Stimulated activated CD4-positive, alpha-beta T cell treated with anti-CD3 and anti-CD28 coated beads, Interleukin-2, amount 100 ng/mL, for 48 hours (primary cell): ENCODE data around the gene COL2A1.

Source experiments
- DNase-seq, 2 donors: peaks; one replicate each; pipeline ENCODE4 v3.0.0-alpha.2; 2020

The COL2A1 gene

DNA sequence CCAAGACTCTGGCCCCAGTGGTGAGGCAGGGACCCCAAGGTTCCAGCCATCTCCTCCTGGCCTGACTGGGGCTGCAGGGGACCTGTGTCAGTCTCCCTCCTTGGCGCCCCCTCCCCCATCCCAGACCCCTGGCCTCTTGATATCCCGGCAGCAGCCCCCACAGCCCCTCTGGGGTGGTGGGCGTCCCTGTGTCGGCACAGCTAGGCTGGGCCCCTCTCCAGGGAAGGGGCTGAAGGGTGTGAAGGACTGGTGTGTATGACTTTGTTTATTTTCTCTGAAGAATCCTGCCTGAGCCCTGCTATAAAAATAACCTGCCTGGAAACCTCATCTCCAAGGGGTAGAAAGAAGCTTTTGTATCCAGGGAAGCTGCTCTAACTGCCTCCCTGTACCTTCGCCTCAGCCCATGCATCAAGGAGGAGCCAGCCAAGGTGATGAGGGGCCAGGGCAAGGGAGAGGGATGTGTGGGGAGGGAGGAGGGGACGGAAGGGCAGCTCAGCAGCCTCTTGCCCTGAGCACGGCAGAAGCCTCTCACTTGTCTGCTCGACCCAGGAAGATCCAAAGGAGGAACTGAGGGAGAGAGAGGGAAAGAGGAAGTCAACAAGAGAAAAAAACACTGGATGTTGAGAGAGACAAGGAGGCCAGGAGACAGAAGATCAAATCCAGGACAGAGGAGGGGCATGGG is 25.4 kb upstream of the COL2A1 start:
- no peak for DNase-seq

DNA sequence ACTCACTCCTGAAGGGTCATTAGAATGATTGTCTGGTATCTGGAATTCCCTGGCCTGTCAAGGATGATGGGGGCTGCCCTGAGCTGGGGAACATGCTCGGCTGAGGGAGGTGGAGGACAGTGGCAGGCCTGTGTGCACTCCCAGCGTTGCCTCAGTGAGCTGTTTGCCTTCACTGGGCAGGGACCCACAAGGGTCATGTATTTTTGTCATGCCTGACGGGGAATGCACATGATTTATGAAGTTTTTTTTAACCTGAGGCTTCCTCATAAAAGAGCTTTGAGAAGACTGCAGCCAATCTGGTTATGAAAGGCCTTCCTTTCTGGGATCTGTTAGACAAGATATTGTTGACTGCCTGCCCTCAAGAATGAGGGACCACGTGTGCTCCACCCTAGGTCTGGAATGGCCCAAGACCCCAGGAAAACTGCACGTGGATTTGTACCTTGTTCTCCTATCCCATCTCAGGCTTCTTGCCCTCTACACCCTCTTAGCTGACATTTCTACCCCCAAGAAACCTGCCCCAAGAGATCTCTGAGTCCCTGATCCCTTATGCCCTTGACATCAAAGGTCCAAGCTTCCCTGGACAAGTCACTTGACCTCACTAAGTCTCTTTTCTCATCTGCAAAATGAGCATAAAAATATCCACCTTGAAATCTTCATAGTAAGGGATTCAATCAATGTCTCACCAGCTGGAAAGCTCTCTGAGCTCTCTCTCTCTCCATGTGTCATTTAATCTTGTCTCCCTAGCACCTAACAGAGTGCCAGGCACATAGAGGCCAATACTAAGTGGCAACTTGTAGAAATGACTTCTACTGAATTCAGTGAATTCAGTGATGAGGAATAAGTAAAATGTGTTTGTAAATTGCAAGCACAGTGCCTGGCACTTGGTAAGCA is 24.5 kb upstream of the COL2A1 start:
- no peak for DNase-seq

DNA sequence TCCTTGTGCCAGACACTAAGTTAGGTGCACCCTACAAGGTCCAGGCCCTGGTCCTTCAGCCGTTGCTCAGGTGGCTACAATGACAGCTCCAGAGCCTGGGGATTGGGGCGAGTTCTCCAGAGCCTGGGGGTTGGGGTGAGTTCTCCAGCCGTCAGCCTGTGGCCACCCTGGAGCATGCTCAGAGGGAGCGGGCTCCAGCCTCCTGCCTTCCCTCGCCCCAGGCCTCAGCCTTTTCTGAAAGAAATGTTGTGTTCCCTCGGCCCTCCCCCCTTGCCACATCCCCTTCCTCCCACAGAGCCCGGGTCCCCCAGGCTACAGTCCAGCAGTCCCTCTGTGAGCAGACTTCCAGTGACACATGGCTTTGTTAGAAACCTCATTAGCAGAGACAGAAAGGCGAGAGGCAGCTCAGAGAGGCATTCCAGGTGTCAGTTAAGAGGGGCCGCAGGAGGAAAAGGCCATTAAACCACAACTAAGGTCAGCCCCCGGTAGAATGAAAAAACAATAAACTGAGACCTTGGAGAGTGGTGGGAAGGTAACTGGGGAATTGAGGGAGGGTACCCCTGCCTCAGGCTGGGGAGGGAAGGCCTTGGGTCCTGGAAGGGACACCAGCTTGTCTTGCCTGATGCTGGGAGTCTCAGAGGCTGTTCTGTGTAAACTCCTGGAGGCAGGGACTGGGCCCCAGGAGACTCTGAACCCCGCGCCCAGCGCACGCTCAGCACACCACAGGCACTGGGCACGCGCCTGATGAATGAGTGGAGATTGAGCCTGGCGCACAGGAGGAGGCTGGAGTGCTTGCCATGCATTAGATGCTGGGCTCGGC is 23.1 kb upstream of the COL2A1 start:
- no peak for DNase-seq

DNA sequence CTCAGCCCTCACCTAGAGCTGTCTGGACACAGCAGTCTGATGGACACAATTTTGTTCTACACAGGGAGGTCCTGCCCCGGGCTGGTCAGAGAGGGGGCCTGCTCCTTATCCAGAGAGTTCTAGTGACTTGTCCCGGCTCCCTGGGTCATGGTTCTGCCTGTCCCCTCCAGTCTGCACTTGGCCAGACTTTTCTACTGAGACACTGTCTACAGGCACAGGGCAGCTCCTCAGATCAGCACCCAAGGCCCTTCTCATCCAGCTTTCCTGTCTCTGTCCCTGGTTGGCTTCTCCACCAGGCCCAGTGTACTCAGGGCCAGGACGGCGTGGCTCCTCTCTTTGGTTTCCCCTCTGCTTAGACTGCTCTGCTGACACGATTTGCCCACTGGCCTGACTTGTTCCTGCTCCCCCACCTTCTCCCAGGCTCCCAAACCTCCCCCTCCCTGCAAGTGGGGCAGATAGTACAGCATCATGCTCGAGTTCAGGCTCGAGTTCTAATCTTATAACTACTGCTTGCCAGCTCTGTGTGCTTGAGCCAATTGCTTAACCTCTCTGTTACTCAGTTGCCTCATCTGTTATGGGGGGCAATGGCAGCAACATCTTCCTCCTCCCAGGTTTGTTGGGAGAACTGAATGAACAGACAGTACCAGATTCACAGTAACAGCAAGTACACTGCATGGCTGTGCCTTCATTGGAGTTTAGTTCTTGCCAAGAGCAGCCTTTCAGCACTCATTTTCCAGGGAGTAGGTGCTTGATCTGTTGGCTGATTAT is 22.0 kb upstream of the COL2A1 start:
- no peak for DNase-seq

DNA sequence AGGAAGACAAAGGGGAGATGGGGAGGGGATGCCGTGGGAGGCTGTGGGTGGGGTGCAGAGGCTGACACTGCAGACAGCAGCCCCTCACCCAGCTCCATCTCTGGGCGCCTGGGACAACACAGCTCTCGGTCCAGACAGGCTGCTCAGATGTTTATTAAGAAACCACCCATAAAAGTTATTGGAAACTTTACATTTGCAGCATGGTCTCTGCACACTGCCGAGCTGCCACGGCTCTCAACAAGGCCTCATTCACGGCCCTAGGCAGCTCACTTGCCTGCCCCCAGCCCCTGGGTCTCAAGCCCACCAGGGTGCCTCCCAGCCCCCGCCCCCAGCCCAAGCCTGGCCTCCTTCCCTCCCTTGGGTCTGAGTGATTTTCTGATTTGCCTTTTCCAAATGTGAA is 21.0 kb upstream of the COL2A1 start:
- DNase-seq: no peak

DNA sequence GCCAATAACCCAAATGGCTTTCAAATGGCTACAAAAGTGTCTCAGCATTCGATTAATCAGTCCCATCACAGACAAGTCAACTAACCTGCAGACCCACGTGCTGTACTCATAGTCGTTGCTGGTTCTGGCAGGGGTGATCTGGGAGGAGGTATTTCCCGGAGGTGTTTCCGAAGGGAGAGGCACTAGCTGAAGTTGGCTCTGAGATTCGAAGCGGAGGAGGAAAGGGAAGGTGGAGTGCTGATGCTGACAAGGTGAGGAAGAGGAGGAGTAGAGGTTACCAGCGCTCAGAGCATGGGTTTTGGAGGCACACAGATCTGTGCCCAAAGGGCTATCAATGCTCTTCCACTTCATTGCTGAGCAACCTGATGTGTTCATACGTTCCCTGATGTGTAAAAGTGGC is 20.5 kb upstream of the COL2A1 start:
- DNase-seq: no peak

DNA sequence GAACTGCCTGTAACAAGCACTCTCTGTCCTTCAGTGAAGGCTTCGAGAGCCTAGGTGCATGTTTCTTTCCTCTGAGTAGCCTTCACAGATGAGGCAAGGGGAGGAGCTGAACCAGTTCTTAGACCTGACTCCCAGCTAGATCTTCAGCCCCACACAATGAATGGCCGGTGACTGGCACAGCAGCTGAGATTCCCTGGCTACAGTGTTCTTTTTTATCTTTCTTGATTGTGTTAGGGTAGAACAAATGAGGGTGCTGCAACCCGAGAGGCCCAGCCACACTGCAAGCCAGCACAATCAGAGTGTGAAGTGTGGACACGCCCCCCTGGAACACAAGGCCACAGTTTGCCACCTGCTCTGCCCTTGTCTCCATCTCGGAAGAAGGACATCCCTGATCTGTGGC is 19.1 kb upstream of the COL2A1 start:
- no peak for DNase-seq

DNA sequence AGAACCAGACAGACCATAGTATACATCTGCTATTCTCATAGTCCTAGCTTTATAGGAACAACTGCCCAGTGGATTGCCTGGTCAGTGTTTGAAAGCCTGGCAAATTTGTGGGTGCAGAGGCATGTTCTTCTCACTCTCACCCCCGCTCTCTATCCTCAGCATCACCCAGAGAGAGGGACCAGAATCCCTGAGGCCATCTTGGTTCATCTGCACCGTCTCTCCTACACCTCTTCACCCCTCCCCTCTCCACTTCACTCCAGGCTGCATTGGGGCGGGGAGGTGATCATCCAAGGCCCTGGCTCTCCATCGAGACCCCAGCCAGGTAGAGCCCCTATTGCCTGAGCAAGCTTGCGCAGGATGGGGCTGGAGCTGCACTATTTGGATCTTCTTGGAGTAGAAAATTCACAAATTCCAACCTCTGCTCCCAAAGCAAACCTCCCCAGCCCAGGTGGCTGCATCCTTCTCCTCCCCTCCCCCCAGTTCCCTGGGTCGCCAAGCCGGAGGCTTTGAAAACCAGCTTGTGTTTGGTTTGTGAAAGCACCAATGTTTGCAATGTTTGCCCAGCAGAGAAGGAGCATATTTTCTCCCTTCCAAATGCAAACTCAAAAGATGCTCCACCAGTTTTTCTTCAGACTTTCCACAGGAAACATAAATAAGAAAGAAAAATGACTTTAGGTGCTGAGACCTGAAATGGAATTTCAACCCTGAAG is 18.6 kb upstream of the COL2A1 start:
- no peak for DNase-seq

DNA sequence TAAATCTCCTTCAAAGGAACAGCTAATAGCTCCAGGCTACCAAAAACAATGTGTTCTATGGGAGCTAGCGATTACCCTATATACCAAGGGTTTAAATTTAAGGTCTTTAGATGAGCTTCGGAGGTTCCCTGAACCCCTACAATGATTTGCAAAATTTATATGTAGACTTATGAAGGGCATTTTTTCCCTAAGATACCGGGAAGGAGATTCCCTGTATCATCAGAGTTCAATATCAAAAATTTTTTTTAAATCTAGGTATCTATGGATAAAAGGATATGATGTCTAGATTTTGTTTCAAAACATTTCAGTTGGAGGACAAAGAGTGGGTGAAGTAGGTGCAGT is 17.9 kb upstream of the COL2A1 start:
- no peak for DNase-seq

DNA sequence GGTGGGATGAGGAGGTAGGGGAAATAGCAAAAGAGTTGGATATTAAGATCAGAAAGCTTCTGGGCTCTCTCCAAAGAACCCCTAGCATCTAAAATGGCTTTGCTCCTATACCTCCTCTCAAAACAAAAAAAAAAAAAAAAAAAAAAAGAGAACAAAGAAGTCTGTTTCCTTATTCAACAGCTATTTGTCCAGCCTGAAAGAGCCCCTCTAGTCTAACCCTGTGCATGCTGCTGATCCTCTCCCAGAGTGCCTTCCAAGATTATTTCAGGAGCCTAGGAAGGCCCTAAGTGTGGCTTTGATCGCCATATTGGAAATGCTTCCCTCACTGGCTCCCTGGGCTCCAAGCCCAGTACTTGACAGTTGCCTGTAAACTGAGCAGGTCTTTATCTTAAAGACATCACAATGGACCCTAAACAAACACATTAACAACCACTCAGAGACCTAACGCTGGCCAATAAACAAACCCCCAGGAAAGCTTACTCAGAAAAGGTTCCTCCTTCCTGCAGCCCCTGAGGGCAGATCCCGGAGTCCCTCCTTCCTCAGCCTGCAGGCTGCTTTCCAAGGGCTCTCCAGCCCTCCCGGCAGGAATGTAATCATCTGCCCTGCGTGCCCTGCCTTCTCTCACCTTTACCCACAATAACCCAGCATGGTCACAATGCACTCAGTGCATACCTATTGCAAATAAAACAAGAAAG is 17.4 kb upstream of the COL2A1 start:
- DNase-seq: no peak

DNA sequence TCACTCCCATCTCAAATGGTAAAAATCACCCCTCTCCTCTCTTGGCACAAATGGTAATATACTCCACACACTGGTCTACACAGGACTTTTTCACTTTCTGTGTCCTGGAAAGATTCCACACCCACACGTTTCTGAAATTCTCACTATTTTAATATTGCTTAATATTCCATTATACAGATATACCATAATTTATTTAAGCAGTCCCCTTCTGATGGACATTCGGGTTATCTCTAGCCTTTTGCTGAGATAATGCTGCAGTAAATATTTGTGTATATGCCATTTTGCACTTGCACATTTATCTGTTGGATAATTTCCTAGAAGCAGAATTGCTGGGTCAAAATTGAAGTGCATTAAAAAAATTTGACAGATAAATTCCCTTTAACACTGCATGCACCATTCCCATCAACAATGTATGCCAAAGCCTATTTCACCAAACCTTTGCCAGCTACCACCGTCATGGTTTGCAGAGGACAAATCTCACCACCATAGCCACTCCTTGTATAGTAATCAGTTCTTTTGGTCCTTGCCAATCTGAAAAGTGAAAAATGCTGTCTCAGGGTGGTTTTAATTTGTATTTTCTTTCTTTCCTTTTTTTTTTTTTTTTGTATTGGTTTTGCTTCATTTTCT is 15.5 kb upstream of the COL2A1 start:
- no peak for DNase-seq

DNA sequence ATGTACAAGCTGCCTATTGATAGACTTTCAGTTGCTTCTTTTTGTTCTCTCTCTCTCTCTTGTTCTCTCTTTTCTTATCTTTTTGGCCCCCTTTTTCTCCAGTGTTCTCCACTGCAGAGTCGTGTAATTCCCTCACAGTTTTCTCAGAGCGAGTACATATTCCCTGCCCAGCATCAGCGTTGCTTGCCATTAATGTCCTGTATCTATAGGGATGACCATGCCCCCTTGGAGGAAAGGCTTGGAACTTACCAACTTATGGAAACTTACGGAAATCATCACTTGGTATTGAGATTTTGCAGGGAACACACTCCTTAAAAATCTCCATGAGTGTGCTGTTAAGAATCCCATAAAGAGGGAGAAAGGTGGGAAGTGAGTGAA is 14.3 kb upstream of the COL2A1 start:
- no peak for DNase-seq

DNA sequence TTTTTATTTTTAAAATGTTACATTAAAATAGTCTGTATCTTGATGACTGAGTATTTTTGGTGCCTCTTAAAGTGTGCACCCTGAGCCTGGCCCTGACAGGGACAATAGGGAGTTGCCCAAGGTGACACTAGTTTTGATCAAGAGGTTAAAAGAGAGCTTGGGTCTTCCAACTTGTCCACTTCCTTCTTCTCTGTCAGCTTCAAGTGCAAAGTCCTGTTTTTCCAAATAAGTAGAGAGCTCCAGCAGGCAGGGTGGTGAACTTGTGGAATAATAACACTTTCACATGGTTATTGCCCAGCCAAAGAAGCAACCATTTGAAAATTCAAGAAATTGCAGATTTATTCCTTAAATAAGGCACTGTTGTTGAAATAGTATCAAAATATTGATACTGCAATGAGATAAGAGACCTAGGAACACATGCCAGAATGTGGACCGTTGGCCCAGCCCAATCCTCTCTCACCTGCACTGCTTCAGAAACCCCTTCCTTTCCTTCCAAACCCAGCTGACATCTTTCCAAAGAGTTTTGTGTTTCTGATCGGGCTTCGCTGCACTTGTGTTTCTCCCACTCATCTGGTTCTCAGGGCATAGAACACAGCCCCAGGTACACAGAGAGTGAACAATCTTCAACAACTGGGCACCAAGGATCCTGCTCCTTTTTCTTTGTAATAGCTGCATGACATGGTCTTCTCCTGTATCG is 13.8 kb upstream of the COL2A1 start:
- DNase-seq: no peak

DNA sequence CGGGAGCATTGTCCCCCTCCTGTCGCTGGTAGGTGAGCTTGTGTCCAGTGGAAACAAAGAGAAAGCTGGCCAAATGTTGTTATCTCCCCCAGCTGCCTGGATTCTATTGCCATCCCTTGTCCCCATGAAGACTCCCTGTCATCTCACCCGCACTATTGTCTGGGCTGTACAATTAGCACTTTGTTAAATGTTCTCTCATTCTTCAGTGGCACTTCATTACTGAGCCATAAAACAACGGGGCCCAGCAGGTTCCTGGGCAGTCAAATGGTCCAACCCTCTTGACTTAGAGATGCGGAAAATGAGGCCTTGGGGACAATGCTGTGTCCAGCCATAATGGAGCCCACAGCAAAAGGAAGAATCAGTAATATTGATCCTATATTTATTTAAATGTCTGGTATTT is 13.2 kb upstream of the COL2A1 start:
- DNase-seq: no peak

DNA sequence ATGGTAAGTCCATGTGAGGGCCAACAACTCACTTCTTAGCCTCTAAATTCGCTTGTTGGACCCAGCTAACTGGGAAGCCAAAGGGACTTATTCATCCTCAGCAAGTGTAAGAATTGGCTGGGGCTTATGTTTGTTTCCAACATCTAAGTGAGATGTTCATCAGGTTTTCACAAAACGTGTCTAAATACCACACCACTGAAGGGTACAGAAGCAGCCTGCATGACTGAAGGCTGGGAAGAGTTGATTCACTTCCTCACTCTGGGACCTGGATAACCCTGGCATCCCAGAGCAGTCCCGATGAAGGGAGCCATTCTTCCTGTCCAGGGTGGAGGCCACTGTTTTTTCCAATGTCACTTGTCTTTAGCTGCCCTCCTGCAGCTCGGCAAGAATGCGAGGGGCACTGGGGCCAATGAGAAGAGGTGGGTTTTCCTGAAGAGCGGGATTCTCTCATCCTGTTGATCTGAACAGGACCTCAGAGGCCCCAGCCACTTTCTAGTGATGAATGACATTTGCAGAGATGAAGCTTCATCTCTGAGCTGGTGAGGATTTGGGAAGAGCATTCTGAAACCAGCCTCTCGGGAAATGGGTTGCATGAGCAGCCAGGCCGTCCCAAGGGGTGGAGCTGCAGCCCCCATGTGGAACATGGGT is 12.2 kb upstream of the COL2A1 start:
- DNase-seq: no peak

DNA sequence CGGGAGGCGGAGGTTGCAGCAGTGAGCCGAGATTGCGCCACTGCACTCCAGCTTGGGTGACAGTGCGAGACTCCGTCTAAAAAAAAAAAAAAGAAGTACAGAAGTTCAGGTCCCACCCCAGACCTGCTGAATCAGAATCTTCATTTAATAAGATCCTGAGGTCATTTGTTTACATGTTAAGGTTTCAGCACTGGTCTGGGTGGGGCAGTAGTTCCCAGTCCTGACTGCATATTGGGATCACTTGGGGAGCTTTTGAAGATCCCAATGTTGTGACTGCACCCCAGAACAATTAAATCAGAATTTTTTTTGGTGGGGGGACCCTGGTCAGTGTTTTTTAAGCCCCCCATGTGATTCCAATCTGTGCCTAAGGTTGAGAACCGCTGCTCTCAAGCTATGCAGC is 11.7 kb upstream of the COL2A1 start:
- no peak for DNase-seq

DNA sequence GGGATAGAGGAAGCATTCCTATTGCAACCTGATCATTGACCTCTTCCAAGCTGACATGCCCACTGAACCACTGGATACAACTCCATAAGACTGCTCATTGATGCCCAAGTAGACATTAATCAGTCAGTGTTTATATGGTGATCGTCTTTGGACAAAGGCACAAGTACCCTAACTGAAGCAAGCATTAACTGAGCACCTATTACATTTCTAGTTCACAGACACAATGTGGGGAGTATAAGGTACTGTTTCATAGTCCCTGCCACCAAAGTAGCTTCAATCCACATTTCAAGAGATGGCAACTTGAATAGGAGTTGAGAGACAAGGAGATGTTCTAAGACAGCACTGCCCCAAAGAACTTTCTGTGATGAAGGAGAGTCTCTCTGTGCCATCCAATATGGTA is 10.9 kb upstream of the COL2A1 start:
- DNase-seq: no peak

DNA sequence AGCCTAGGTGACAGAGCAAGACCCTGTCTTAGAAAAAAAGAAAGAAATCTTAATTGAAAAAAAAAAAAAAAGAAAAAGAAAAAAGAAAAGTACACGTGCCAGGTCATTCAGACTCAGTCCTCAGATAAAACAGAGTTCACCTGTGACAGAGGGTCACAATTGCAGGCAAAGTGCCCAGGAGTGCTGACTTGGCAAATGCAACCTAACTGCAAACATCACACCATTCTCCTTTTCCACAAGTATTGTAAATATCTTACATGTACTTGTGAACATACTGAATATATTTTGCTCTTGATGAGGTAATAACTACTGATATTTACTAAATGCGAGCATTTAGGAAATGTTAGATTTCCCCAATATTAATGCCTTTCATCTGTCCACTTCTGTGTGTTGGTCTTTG is 9.0 kb upstream of the COL2A1 start:
- DNase-seq: no peak

DNA sequence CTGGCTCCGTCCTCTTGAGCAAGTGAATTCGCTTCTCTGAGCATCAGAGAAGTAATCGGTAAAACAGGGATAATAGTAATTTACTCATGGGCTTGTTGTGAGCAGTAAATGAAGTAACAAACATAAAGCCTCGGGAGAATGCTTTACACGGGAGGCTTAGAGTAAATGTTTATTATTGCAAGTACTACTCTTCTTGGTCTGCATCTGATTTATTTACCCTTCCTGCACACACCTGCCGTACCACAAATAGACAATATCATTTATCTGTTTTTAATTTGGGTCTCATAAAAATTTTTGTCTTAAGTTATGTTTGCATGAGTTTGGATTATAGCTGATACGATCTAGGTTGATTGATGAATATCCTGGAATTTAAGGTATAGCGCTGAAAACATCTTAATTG is 7.8 kb upstream of the COL2A1 start:
- no peak for DNase-seq

DNA sequence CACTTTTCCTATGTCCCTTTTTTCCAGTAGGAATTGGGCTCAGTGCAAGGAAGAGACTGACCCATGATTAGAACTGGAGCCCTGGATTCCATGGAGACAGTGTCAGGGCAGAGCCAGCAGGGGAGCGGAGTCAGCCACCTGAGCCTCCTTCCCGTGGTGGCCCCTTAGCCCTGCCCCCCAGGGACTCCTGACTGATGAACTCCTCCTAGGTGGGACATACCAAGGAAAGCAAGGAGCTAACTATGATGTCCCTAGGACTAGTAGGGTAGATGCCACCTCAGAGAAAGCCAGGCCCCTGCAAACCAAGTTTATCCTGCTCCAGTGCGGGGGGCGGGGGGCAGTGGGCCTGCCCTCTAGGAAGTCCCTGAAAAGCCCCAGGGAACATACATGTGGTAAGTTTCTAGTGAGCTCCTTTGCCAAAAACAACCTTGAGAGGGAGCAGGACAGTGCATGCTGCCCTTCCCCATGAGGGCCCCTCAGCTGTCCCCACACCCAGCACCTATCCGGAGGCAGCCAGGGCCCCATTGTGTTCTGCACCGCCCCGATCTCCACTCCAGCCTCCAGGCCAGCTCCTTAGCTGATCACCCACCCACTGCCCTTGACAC is 6.2 kb upstream of the COL2A1 start:
- DNase-seq: no peak
